ENCODE measurements around the gene SCAI.

DNA sequence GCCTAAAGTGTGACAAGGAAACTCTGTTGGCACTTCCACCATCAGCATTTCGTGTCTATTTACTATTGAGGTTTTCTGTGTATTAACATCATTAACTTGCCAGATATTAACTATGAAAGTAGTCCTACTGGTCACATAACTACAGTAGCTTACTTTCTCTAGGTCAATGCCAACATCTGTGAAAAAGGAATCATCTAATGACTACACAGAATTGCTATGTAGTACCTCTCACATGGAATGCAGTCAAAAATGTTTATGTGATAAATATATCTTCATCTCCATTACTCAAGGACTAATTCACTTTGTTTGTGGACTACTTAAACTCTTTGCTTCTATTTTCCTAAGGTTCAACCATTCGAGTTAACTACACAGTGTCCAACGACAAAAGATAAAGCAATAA lies 2.1 kb downstream of the SCAI start:
- TF ChIP-seq POLR2AphosphoS5 (IDR thresholded peaks at IDR 0.05) (no peak), POLR2A (IDR thresholded peaks at IDR 0.05; ENCODE audit: low read depth) (no peak)
- TF ChIP-seq, protein P1, sequence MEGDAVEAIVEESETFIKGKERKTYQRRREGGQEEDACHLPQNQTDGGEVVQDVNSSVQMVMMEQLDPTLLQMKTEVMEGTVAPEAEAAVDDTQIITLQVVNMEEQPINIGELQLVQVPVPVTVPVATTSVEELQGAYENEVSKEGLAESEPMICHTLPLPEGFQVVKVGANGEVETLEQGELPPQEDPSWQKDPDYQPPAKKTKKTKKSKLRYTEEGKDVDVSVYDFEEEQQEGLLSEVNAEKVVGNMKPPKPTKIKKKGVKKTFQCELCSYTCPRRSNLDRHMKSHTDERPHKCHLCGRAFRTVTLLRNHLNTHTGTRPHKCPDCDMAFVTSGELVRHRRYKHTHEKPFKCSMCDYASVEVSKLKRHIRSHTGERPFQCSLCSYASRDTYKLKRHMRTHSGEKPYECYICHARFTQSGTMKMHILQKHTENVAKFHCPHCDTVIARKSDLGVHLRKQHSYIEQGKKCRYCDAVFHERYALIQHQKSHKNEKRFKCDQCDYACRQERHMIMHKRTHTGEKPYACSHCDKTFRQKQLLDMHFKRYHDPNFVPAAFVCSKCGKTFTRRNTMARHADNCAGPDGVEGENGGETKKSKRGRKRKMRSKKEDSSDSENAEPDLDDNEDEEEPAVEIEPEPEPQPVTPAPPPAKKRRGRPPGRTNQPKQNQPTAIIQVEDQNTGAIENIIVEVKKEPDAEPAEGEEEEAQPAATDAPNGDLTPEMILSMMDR (IDR thresholded peaks at IDR 0.05): no peak
